Measurements from ENCODE around the gene GAS6. TPM values are rescaled to one million over a fixed set of nuclear protein-coding genes. Genes with fewer than 3 reads are reported as not detected.

The GAS6 gene
- total RNA-seq, 4 donors from 2014 or later: 128 to 287 (median 199) TPM

DNA sequence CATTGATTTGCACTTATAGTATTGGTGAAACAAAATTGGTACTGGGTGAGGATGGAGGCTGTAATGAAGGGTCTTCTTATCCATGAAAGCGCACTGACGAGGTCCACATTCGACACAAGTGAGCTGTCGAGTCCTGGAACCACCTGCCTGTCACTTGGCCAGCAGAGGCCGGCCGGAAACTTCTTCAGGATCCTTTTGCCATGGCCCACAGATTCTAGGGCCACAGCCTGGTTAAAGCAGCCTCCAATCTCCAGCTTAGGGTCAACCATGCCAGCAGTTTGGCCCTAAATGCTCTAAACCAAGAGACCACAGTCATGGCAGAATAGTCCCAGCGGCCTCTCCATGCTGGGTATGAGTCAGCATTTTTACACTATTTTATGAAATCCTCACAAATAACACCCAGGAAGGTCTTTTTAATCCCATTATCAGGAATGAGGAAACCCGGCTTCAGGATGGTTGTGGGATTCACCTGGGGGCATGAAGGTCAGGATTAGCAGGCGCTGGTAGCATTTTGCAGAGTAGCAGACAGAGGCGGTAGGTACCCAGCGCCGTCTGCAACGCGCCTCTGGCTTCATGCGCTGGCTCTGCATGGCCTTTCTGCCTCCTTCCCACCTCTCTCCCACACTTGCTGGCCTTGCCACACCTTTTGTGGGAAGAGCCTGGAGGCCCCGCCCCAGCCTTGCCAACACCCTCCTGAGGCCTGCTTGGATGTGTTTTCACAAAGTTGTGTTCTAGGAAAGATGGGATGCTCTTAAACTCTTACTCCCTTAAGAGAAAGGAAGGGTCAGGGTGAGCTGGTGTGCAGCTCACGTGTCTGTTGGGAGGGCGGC is 15.2 kb downstream of the GAS6 start:
- no peak overlapping the region for H3K4me3 ChIP-seq
- intact Hi-C loops (cut with DNase I; ENCODE audit: low total_unique reads): no loop called here
- DNase-seq: peak in 1 of 2 donors; percentile 13
- no peaks in the 10 kb centered on the region for H3K36me3 ChIP-seq
- peak overlapping the region; percentile 23 to 25 for H3K27ac ChIP-seq
- peaks cover 11 to 22% of the 10 kb centered on the region in 2 donors for H3K4me1 ChIP-seq
- H3K27me3 ChIP-seq: no peaks in the 10 kb centered on the region
- TF ChIP-seq, protein P1, sequence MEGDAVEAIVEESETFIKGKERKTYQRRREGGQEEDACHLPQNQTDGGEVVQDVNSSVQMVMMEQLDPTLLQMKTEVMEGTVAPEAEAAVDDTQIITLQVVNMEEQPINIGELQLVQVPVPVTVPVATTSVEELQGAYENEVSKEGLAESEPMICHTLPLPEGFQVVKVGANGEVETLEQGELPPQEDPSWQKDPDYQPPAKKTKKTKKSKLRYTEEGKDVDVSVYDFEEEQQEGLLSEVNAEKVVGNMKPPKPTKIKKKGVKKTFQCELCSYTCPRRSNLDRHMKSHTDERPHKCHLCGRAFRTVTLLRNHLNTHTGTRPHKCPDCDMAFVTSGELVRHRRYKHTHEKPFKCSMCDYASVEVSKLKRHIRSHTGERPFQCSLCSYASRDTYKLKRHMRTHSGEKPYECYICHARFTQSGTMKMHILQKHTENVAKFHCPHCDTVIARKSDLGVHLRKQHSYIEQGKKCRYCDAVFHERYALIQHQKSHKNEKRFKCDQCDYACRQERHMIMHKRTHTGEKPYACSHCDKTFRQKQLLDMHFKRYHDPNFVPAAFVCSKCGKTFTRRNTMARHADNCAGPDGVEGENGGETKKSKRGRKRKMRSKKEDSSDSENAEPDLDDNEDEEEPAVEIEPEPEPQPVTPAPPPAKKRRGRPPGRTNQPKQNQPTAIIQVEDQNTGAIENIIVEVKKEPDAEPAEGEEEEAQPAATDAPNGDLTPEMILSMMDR (IDR thresholded peaks at IDR 0.05): no peak
- no peak for TF ChIP-seq POLR2A (IDR thresholded peaks at IDR 0.05)
- H3K9me3 ChIP-seq: no peaks in the 10 kb centered on the region

DNA sequence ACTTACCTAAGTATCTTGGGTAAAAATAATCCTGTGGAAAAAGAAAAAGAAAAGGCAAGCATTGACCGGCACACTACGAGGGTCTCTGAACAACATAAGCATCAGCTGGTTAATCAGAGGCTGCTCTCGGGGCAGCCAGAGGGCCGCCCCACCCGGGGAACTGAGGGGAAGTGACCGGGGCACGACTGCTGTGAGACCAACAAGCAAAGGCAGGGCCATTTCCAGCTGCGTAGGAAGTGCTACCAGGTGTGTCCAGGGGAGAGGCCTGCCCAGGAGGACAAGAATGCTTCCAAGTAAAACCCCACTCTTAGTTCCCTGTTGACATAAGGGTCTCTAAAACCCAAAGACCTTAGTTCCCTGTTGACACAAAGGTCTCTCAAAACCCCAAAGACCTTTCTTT is 15.9 kb downstream of the GAS6 start:
- H3K27me3 ChIP-seq: no peaks in the 10 kb centered on the region
- H3K4me1 ChIP-seq: peaks cover 7 to 18% of the 10 kb centered on the region in 2 donors
- no peaks in the 10 kb centered on the region for H3K9me3 ChIP-seq
- H3K36me3 ChIP-seq: no peaks in the 10 kb centered on the region
- no peak overlapping the region for H3K4me3 ChIP-seq
- no peak for TF ChIP-seq POLR2A (IDR thresholded peaks at IDR 0.05)
- TF ChIP-seq, protein P1 (IDR thresholded peaks at IDR 0.05): no peak
- intact Hi-C loops (cut with DNase I; ENCODE audit: low total_unique reads): no loop called here
- no peak overlapping the region for H3K27ac ChIP-seq
- peak in 1 of 2 donors; percentile 11 for DNase-seq

DNA sequence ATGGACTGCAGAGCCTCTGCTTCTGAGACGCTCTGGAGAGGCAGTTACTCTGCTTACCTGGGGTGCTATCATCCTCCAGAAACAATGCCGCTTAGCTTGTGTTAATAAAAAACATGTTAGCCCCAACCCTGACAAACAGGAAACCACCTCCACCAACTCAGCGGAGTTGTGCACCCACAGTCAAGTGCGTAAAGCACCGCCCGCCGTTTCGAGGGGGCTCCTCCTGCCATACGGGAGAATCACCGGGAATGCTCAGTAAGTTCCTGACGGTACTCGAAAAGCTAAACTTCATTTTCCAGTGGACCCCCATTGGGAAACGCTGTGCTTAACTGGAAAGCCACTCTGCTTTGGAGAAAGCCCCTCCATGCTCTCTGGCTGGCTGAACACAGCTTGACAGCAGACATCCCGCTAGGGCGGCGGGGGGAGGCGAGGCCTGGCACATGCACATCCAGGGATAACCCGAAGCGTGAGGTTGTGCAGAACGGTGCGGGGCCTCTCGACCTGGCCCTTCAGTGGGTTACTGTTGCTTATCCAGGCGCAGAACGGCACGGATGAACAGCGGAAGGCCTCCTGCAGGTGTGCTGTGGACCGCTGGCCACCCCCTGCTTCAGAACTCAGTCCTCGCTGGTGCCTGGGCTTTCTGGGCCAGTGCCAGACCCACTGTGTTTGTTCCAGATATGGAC is 17.1 kb downstream of the GAS6 start:
- TF ChIP-seq POLR2A (IDR thresholded peaks at IDR 0.05): no peak
- TF ChIP-seq, protein P1 (IDR thresholded peaks at IDR 0.05): no peak
- intact Hi-C loops (cut with DNase I; ENCODE audit: low total_unique reads): no loop called here
- Histone ChIP-seq H3K4me3 (no peak overlapping the region), H3K9me3 (no peaks in the 10 kb centered on the region), H3K27me3 (no peaks in the 10 kb centered on the region), H3K4me1 (peaks cover 0 to 12% of the 10 kb centered on the region in 2 donors), H3K27ac (no peak overlapping the region), H3K36me3 (no peaks in the 10 kb centered on the region)
- peak in 1 of 2 donors; percentile 15 for DNase-seq

DNA sequence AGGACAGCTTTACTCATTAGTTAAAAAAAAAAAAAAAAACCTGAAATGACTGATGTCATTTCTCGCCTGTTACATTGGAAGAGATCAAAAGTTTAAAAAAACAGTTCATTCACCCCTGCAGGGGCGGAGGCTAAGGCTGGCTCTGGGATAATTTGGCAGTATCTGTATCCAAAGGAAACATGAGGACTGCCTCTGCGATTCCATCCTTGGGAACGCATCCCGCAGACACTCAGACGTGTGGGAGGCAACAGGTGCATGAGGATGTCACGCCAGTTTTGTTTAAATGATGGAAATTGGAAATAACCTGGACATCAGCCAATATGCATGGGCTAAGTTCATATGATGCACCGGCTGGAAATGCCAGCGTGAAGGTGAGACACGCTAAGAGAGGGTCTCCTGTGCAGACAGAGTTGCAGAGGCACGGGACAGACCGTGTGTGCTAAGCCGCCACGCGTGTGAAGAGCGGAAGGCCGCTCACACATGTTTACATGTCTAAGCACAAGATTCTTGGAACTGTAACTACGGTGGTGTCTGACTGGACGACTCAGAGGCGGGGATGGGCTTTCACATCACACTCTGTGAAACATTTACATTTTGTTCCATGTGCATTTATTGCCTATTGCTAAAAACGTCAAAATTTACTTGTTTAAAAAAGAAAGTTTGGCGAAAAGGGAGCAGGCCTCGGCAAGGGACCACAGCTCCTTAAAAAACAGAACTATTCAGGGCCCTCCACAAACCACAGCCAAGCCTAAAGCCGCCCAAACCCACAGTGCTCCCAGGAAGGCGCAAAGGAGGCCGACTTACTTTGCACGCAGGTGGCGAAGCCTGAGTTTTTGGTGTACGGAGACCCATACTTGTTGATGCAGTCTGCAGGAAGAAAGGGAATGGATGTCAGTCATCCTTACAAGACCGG is 17.9 kb downstream of the GAS6 start:
- DNase-seq: peak; percentile 8 to 16
- TF ChIP-seq POLR2A (IDR thresholded peaks at IDR 0.05): no peak
- TF ChIP-seq, protein P1 (IDR thresholded peaks at IDR 0.05): no peak
- Histone ChIP-seq H3K9me3 (no peaks in the 10 kb centered on the region), H3K4me3 (no peak overlapping the region), H3K4me1 (peaks cover 0 to 12% of the 10 kb centered on the region in 2 donors), H3K36me3 (no peaks in the 10 kb centered on the region), H3K27me3 (no peaks in the 10 kb centered on the region), H3K27ac (no peak overlapping the region)
- intact Hi-C loops (cut with DNase I; ENCODE audit: low total_unique reads): no loop called here

All from uterus (tissue), 4 donors.